HCT116 (cell line): ENCODE data around the gene C17orf114. TPM values are rescaled to one million over a fixed set of nuclear protein-coding genes. Genes with fewer than 3 reads are reported as not detected.

Experiments
- ATAC-seq: fragments of 200-7000 bp; cut with Tn5 transposase; 2 replicates; pipeline ENCODE4 v1.9.1; 2020; ENCODE audit warnings: mild to moderate bottlenecking, moderate library complexity
- BruUV-seq: library from RNA; stranded (reverse); fragments of 400-500 nt; replicated peaks from 2 replicates; lab custom pipeline; 2021; lab: Mats Ljungman, UMichigan
- CTCF ChIA-PET: fragments of 300-600 bp; sonication (Branson Sonifier 250); formaldehyde crosslinking; loops from one replicate; lab custom pipeline; 2021; ENCODE audit warnings: antibody characterized with exemption; lab: Charles Lee
- POLR2A ChIA-PET: fragments of 300-600, 350-600 bp; sonication (Branson Sonifier 250); formaldehyde crosslinking; loops from one replicate; lab custom pipeline; 2021; ENCODE audit warnings: antibody characterized with exemption; lab: Charles Lee
- RAD21 ChIA-PET, 2 experiments: fragments of 300-600 bp; sonication (Branson Sonifier 250); formaldehyde crosslinking; loops; one replicate each; lab custom pipeline; 2023; ENCODE audit warnings: low total read pairs in 2 of 2; ENCODE audit not compliant: uncharacterized antibody in 2 of 2, unreplicated experiment in 2 of 2, low non-redundant PET in 1 of 2; lab: Charles Lee
- DNase-seq: peaks from one replicate; pipeline ENCODE4 v3.0.0-alpha.2; 2010; ENCODE audit warnings: low read depth, low spot score
- H2AFZ ChIP-seq: fragments of 200-600 bp; shearing (Covaris generic), sonication (generic); 2 replicates; pipeline ENCODE4 v1.6.1; 2017; ENCODE audit warnings: low read depth, mixed run types, mixed read lengths, antibody characterized with exemption, low read length; ENCODE audit not compliant: poor library complexity, severe bottlenecking
- H3K27ac ChIP-seq: 2 replicates; pipeline ENCODE4 v1.5.1; 2012; ENCODE audit warnings: low read depth, low read length
- H3K27me3 ChIP-seq: fragments of 200-600 bp; sonication (generic); 2 replicates; pipeline ENCODE4 v1.6.1; 2016; ENCODE audit warnings: mixed run types, low read length, mixed read lengths; ENCODE audit not compliant: insufficient read depth
- H3K36me3 ChIP-seq, 2 experiments: fragments of 200-500 bp in 1 of 2; fragments of 200-600 bp in 1 of 2; sonication (Bioruptor generic) in 1 of 2; sonication (generic) in 1 of 2; 2 replicates each; pipeline versions ENCODE4 v1.5.1 to v1.6.1; 2014 to 2016; ENCODE audit warnings: low read length in 2 of 2, inconsistent platforms in 1 of 2, mixed read lengths in 1 of 2, mixed run types in 1 of 2; ENCODE audit not compliant: insufficient read depth in 2 of 2, control insufficient read depth in 1 of 2
- H3K4me1 ChIP-seq, 2 experiments: fragments of 200-600 bp in 1 of 2; sonication (generic) in 1 of 2; 2 replicates each; pipeline versions ENCODE4 v1.5.1 to v1.6.1; 2012 to 2017; ENCODE audit warnings: low read length in 2 of 2, inconsistent platforms in 1 of 2, mild to moderate bottlenecking in 1 of 2, mixed read lengths in 1 of 2, mixed run types in 1 of 2, moderate library complexity in 1 of 2; ENCODE audit not compliant: insufficient read depth in 2 of 2, control insufficient read depth in 1 of 2
- H3K4me2 ChIP-seq: fragments of 200-600 bp; sonication (generic); 2 replicates; pipeline ENCODE4 v1.6.1; 2017; ENCODE audit warnings: mixed run types, low read length, mixed read lengths
- H3K4me3 ChIP-seq, 2 experiments: fragments of 200-600 bp in 1 of 2; sonication (generic) in 1 of 2; replicated peaks in 1 of 2; 2 replicates each; pipeline ENCODE4 v1.5.1; 2011 to 2016; ENCODE audit warnings: low read length in 2 of 2, control low read depth in 1 of 2, low read depth in 1 of 2, mild to moderate bottlenecking in 1 of 2, mixed read lengths in 1 of 2, mixed run types in 1 of 2
- H3K79me2 ChIP-seq: fragments of 200-600 bp; sonication (generic); 2 replicates; pipeline ENCODE4 v1.6.1; 2017; ENCODE audit warnings: mild to moderate bottlenecking, mixed run types, low read length, moderate library complexity, mixed read lengths; ENCODE audit not compliant: insufficient read depth
- H3K9ac ChIP-seq: fragments of 200-600 bp; sonication (generic); 2 replicates; pipeline ENCODE4 v1.6.1; 2016; ENCODE audit warnings: low read length, mixed read lengths
- H3K9me2 ChIP-seq: fragments of 200-600 bp; sonication (generic), shearing (Covaris generic); 2 replicates; pipeline ENCODE4 v1.6.1; 2017; ENCODE audit warnings: mixed run types, mild to moderate bottlenecking, moderate library complexity; ENCODE audit not compliant: insufficient read depth
- H3K9me3 ChIP-seq, 2 experiments: fragments of 200-500 bp in 1 of 2; fragments of 200-600 bp in 1 of 2; sonication (Bioruptor generic) in 1 of 2; sonication (generic) in 1 of 2; 2 replicates each; pipeline ENCODE4 v1.6.1; 2014 to 2017; ENCODE audit warnings: low read length in 2 of 2, mixed read lengths in 2 of 2, inconsistent platforms in 1 of 2, low read depth in 1 of 2, mild to moderate bottlenecking in 1 of 2, mixed run types in 1 of 2, moderate library complexity in 1 of 2; ENCODE audit not compliant: control insufficient read depth in 1 of 2, insufficient read depth in 1 of 2
- H4K20me1 ChIP-seq: fragments of 200-600 bp; sonication (generic), shearing (Covaris generic); 2 replicates; pipeline ENCODE4 v1.6.1; 2017; ENCODE audit warnings: mixed run types, mild to moderate bottlenecking, moderate library complexity; ENCODE audit not compliant: insufficient read depth
- CEBPB ChIP-seq: IDR thresholded peaks from 2 replicates; pipeline ENCODE4 v1.6.1; 2012; ENCODE audit warnings: low read depth
- FOSL1 ChIP-seq: IDR thresholded peaks from 2 replicates; pipeline ENCODE4 v1.6.1; 2012; ENCODE audit warnings: low read depth
- ZFX ChIP-seq: fragments of 450-650 bp; IDR thresholded peaks from 2 replicates; pipeline ENCODE4 v1.6.1; 2017
- intact Hi-C: fragments of 100-400 bp; cut with micrococcal nuclease; formaldehyde crosslinking; loops from 2 replicates; pipeline ENCODE4 v1.10.0; 2022
- total RNA-seq: library from RNA; stranded (reverse); gene quantifications from one replicate; pipeline ENCODE4 v1.2.1, GENCODE V29; 2021; ENCODE audit not compliant: unreplicated experiment

The C17orf114 gene

DNA sequence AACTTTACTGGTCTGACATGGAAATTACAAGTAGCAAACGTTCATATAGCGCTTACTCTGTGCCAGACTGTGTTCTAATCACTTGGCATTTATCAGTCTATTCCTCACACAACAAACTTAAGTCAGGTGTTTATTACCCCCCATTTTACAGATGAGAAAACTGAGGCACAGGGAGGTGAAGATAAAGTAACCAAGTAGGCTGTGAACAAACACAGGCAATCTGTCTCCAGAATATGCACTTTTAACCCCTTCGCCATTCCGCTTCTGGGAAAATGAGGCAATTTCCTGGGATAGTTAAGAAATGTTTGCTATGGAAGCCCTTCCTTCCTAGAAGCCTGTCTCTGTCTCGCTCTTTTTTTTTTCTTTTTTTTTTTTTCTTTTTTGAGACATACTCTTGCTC is 50.2 kb downstream of the C17orf114 start:
- ATAC-seq, result no peak
- BruUV-seq, result no TSS peak
- Histone ChIP-seq H3K27ac (no peak overlapping the region), H3K4me2 (no peak overlapping the region), H3K4me3 (no peak overlapping the region), H4K20me1 (no peaks in the 10 kb centered on the region), H3K9me2 (no peaks in the 10 kb centered on the region), H2AFZ (no peak overlapping the region), H3K36me3 (no peaks in the 10 kb centered on the region), H3K4me1 (no peaks in the 10 kb centered on the region), H3K9me3 (no peaks in the 10 kb centered on the region), H3K9ac (no peak overlapping the region), H3K79me2 (no peaks in the 10 kb centered on the region), H3K27me3 (0 out of 2 replicates have a peak, but pooled peaks cover 5% of the 10 kb centered on the region)
- ChIA-PET CTCF (no interaction called here), RAD21 (no interaction called here), POLR2A (no interaction called here)
- no peak for TF ChIP-seq ZFX
- no peak for TF ChIP-seq CEBPB
- no peak for TF ChIP-seq FOSL1
- no peak for DNase-seq
- intact Hi-C loops, result no loop called here

Other genes starting within 250 kb of the C17orf114 start
- gene MYBBP1A, start 246.9 kb downstream of the C17orf114 start, total RNA-seq, result 130 TPM
- gene GGT6, start 241.8 kb downstream of the C17orf114 start, total RNA-seq, result 0.10 TPM
- 2.3 TPM for gene SMTNL2, start 217.8 kb downstream of the C17orf114 start, total RNA-seq
- 0.57 TPM for gene ALOX15, start 160.7 kb downstream of the C17orf114 start, total RNA-seq
- gene PELP1, start 98.2 kb downstream of the C17orf114 start, total RNA-seq, result 93.4 TPM
- gene ARRB2, start 91.7 kb downstream of the C17orf114 start, total RNA-seq, result 70.8 TPM
- gene MED11, start 70.9 kb downstream of the C17orf114 start, total RNA-seq, result 13.7 TPM
- gene ZMYND15, start 62.5 kb downstream of the C17orf114 start, total RNA-seq, result 2.8 TPM
- 44.8 TPM for gene CXCL16, start 62.4 kb downstream of the C17orf114 start, total RNA-seq
- not detected for gene TM4SF5, start 30.4 kb downstream of the C17orf114 start, total RNA-seq
- gene VMO1, start 16.0 kb downstream of the C17orf114 start, total RNA-seq, result 0.76 TPM
- gene GLTPD2, start 13.4 kb downstream of the C17orf114 start, total RNA-seq, result not detected
- gene PSMB6, start 6.2 kb downstream of the C17orf114 start, total RNA-seq, result 221 TPM
- 47.7 TPM for gene PLD2, start 4.8 kb upstream of the C17orf114 start, total RNA-seq
- 85.2 TPM for gene MINK1, start 31.0 kb upstream of the C17orf114 start, total RNA-seq
- gene C17orf107, start 97.2 kb upstream of the C17orf114 start, total RNA-seq, result 1.7 TPM
- gene CHRNE, start 100.8 kb upstream of the C17orf114 start, total RNA-seq, result 0.30 TPM
- not detected for gene GP1BA, start 129.9 kb upstream of the C17orf114 start, total RNA-seq
- gene SLC25A11, start 137.7 kb upstream of the C17orf114 start, total RNA-seq, result 75.1 TPM
- gene RNF167, start 137.9 kb upstream of the C17orf114 start, total RNA-seq, result 105 TPM
- gene PFN1, start 146.2 kb upstream of the C17orf114 start, total RNA-seq, result 1,213 TPM
- gene ENO3, start 148.8 kb upstream of the C17orf114 start, total RNA-seq, result 24.6 TPM
- gene SPAG7, start 165.5 kb upstream of the C17orf114 start, total RNA-seq, result 49.9 TPM
- 37.8 TPM for gene CAMTA2, start 185.3 kb upstream of the C17orf114 start, total RNA-seq
- 0.74 TPM for gene INCA1, start 195.2 kb upstream of the C17orf114 start, total RNA-seq
- gene KIF1C, start 195.6 kb upstream of the C17orf114 start, total RNA-seq, result 121 TPM
- gene SLC52A1, start 233.1 kb upstream of the C17orf114 start, total RNA-seq, result not detected